HG03135 (cell line): ENCODE results near the gene HDAC5.
"Not testable (repeated sequence)": the region's sequence is repeated elsewhere in the genome, so short reads cannot be mapped to it uniquely, and the experiment has no call there.

Source experiments
- ATAC-seq: cut with Tn5 transposase; IDR thresholded peaks from one replicate; pipeline ENCODE4 v1.9.1; 2021; ENCODE audit warnings: mild to moderate bottlenecking, moderate library complexity; ENCODE audit not compliant: unreplicated experiment

Gene HDAC5

GRCh38 chr17:44112284-44113280, 10.9 kb downstream of the HDAC5 start:
- ATAC-seq: no peak

DNA sequence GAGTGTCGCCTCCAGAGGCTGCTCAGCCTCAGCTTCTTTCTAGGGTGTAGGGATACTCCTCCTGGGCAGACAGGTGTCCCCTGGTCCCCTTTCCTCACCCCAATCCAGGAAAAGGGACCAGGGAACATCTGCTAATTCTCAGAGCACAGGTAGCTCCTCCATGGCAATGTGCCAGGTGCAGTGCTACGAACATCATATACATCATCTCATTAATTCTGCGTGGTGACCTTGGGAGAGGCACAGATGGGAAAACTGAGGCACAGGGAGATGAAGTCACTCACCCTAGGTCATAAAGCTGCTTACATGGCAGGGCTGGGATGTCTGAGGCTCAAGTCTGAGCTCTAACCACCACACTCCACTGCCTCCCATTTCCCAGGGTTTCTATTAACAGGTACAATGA, 11.7 kb downstream of the HDAC5 start:
- no peak for ATAC-seq

GRCh38 chr17:44110823-44111633, 12.4 kb downstream of the HDAC5 start:
- ATAC-seq: no peak

GRCh38 chr17:44110011-44110686, 13.3 kb downstream of the HDAC5 start:
- ATAC-seq: no peak

DNA sequence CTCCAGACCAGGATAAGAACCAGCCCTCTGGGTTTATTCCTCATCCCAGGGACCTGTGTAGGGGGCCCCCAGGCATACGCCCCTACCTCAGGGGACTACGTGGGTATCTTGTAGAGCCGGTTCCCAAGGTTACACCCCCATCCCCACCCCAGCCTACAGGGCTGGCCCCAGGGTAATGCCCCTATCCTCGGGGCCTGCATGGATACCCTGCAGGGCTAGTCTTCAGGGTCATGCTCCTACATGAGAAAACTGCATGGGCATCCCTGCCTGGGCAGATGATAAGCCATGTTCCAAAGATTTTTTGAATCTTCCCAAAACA, 14.2 kb downstream of the HDAC5 start:
- no peak for ATAC-seq

DNA sequence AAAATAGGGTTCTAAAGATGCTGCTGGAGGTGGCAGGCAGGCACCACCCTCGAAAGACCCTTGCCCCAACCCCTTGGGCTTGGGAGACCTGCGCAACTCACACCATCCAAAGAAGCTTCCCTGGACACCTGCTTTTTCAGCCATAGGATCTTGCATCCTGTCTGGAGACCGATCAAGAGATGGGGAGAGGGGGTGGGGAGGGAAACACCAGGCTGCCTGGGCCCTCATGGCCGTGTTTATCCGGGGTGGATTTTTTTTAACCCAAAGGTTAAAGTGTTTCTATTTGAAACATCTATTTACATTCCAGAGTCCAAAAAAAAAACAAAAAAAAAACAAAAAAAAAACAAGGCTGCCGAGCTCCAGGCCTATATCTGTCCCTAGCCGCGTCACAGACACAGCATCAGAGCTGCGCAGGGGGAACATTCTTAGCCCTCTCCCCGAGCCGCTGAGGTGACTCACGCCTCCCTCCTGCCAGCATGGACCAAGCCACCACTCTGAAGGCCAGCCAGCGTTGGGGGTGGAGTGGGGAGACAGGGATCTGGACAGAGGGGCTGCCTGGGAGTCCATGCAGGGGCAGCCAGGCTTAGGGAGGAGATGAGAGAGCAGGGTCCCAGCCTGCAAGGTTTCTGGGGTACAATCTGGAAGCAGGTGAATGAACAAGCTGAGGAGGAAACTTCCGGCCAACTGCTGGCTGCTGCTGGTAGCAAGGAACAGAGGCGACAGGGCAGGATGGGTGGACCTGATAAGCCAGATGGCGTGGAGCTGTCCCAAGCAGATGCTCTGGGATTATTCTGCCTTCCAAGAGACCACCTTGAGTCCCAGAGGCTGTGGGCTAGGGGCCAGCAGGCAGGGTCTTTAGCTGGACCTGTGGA, 14.8 kb downstream of the HDAC5 start:
- ATAC-seq: no peak

GRCh38 chr17:44106801-44107200, 16.6 kb downstream of the HDAC5 start:
- ATAC-seq: no peak

DNA sequence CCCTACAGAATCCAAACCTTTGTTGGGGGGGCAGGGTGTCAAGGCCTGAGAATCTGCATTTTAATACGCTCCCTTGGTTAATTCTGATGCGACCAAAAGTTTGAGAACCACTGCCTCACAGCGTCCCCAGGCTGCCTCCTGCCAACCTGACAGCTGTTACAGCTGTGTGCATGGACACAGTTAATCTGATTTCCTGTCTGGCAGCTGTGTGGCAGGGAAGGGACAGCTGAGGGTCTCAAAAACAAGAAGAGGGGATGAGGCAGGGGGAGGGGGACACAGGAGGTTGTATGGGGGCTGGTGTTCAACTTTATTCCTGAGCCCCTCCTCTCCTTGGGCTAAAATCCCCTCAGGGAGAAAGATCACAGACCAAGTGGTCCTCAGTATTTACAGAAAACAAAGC, 17.5 kb downstream of the HDAC5 start:
- ATAC-seq: no peak

GRCh38 chr17:44105483-44105882, 18.0 kb downstream of the HDAC5 start:
- ATAC-seq: no peak

DNA sequence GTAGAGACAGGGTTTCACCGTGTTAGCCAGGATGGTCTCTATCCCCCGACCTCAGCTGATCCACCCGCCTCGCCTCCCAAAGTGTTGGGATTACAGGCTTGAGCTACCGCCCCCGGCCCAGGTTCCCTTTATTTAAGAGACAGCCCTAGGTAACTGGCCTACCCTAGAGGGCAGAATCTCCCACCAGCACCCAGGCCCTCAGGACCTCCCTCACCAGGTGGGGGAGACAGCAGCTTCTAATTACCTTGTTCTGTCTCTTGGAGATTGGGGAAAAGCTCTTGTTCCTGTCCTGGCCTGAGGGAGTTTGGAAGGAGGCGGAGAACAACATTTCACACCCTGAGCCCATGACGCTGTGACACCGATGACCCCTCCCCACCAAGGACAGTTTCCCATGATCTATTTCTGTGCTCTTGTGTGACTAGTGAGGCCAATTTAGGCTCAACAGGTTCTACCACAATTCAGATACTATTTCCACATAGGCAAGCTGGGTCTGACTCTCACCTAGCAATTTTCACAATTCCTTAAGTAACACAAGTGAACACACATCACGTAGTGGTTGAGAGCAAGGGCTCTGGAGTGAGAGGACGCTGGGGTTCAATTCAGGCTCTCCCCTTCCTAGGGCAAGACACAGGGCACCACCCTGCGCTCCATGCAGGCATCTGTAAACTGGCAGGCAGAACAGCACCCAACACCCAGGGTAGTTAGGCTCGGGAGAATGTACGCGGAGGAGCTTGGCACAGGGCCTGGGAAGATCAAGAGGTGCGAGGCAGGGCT, 20.4 kb downstream of the HDAC5 start:
- ATAC-seq: no peak

DNA sequence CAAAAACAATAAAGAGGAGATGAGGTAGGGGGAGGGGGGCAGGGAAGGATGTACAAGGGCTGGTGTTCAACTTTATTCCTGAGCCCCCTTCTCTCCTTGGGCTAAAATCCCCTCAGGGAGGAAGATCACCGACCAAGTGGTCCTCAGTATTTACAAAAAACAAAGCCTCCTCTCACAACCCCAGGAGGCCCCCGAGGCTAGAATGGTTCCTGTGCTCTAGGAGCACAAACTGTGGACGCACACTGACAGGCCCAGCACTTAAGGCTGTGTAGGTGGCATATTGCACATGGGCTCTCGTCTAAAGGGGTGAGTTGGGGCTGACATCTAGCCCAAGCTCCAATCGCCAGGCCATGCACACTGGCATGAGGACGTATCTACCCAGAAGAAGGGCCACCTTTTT, 21.6 kb downstream of the HDAC5 start:
- ATAC-seq: not testable (repeated sequence)

DNA sequence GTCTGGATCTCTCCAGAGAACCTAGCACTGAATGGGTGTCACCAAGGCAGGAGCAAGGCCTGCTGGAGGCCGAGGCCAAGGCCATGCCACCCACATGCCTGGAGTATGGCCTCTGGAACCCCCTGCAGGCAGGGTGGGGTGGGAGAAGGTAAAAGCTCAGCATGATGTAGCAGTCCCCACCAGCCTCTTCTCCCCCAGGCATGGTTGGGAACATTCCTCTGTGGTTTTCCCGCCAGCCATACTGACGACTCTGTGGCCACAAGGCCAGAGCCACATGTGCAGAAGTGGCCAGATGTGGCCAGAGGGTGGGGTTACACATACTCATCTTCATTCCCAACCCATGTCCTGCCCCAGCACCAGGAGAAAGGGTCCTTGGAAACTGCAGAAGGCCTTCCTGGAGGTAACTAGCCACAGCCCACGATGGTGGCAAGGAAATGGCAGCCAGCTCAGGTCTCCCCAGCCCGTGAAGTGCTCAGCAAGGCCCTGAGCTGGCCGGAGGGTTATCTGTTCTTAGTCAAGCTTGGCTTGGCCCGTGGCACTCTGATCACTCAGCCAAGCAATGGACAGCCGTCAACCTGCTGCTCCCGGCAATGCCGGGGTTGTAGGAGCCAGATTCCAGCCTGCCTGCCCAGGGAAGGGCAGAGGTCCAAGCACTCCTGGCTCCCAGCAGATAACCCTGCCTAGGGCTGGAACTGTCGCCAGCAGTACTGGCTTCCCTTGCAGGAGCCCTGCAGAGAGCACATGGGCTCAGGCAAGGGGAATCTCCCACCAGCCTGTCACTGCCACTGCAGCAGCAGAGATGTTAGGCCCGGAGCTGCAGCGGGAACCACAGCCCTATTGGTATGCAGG, 26.1 kb downstream of the HDAC5 start:
- no peak for ATAC-seq

GRCh38 chr17:44095647-44096496, 27.6 kb downstream of the HDAC5 start:
- peak; percentile 67 for ATAC-seq

DNA sequence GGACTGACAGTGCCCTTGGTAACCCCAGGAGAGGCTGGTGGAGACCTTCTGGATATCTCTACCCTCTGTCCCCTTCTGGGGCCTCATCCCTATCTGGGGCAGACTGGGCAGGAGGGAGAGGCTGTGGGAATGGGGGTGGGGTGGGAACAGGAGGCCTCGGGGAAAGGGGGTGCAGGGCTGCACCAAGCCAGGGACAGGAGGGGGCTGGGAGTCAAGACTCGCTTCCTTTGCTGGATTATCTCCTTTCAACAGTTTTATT, 28.1 kb downstream of the HDAC5 start:
- no peak for ATAC-seq

GRCh38 chr17:44094701-44095387, 28.6 kb downstream of the HDAC5 start:
- no peak for ATAC-seq

GRCh38 chr17:44093231-44093900, 30.1 kb downstream of the HDAC5 start:
- ATAC-seq: no peak

DNA sequence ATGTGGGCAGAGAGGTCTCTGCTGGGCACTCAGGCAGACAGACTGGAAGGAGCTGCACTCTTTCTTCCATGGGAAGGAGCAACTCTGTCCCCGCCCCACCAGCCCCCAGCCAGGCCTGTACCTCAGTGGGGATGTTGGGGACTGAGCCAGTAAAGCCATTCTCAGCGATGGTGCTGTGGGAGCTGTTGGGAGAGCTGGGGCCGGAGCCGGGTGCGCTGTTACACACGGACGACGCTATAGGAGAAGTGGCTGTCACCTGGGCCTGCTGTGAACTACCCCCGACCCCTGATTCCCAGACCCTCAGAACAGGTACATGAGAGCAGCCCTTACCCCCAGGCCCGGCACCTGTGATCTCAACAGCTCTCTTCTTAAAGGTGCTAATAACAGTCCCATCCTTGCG, 31.4 kb downstream of the HDAC5 start:
- no peak for ATAC-seq
